ENCODE data around the gene SH2B3.

GRCh38 chr12:111395336-111396187 lies 10.2 kb upstream of the SH2B3 start:
- TF ChIP-seq FOXM1 (IDR thresholded peaks at IDR 0.05; ENCODE audit: borderline replicate concordance) (no peak), TARDBP (IDR thresholded peaks at IDR 0.05) (no peak), NFRKB (IDR thresholded peaks at IDR 0.05) (no peak), BHLHE40 (IDR thresholded peaks at IDR 0.05; ENCODE audit: borderline replicate concordance) (no peak)

Data from HEK293T (cell line).